Brain microvascular endothelial cell (primary cell): Measurements from ENCODE around the gene MAB21L2.
"Not testable (repeated sequence)": the region's sequence is repeated elsewhere in the genome, so short reads cannot be mapped to it uniquely, and the experiment has no call there.

Source experiments
- DNase-seq: peaks from one replicate; pipeline ENCODE4 v3.0.0-alpha.2; 2020
- H3K27ac ChIP-seq: fragments of 250-450 bp; sonication (Bioruptor Pico); 2 replicates; pipeline ENCODE4 v1.5.1; 2020; ENCODE audit warnings: mild to moderate bottlenecking, moderate library complexity
- H3K27me3 ChIP-seq: fragments of 250-450 bp; sonication (Bioruptor Pico); replicated peaks from 2 replicates; pipeline ENCODE4 v1.5.1; 2020; ENCODE audit warnings: mild to moderate bottlenecking
- H3K36me3 ChIP-seq: fragments of 250-450 bp; sonication (Bioruptor Pico); replicated peaks from 2 replicates; pipeline ENCODE4 v1.5.1; 2020; ENCODE audit warnings: mild to moderate bottlenecking
- H3K4me3 ChIP-seq: 2 replicates; pipeline ENCODE4 v1.5.1; 2011; ENCODE audit warnings: low read depth, mild to moderate bottlenecking, control low read depth, low read length, moderate library complexity
- CTCF ChIP-seq: IDR thresholded peaks from 2 replicates; pipeline ENCODE4 v1.5.1; 2011; ENCODE audit warnings: low read depth, mild to moderate bottlenecking, moderate library complexity, low read length, control low read depth, inconsistent platforms; ENCODE audit errors: missing control alignments
- in situ Hi-C: cut with HindIII; loops from 2 replicates; pipeline ENCODE4 v1.10.0; 2017; ENCODE audit warnings: low sequenced_read_pairs, low pct_ligation_motif_present

Gene MAB21L2

GRCh38 chr4:150541681-150542080 lies 40.3 kb upstream of the MAB21L2 start:
- DNase-seq: no peak
- no peaks in the 10 kb centered on the region for H3K36me3 ChIP-seq
- H3K4me3 ChIP-seq: no peak overlapping the region
- TF ChIP-seq CTCF: no peak
- H3K27me3 ChIP-seq: no peaks in the 10 kb centered on the region
- in situ Hi-C loops: no loop called here
- no peak overlapping the region for H3K27ac ChIP-seq

GRCh38 chr4:150543042-150543441 lies 38.9 kb upstream of the MAB21L2 start:
- Histone ChIP-seq H3K4me3 (no peak overlapping the region), H3K27me3 (no peaks in the 10 kb centered on the region), H3K36me3 (no peaks in the 10 kb centered on the region), H3K27ac (no peak overlapping the region)
- no peak for DNase-seq
- in situ Hi-C loops: no loop called here
- no peak for TF ChIP-seq CTCF

GRCh38 chr4:150546286-150546685 lies 35.7 kb upstream of the MAB21L2 start:
- H3K27me3 ChIP-seq: no peaks in the 10 kb centered on the region
- DNase-seq: no peak
- H3K36me3 ChIP-seq: no peaks in the 10 kb centered on the region
- no peak for TF ChIP-seq CTCF
- no peak overlapping the region for H3K4me3 ChIP-seq
- in situ Hi-C loops: no loop called here
- no peak overlapping the region for H3K27ac ChIP-seq

- no peaks in the 10 kb centered on the region for H3K36me3 ChIP-seq
- TF ChIP-seq CTCF: no peak
- no peak for DNase-seq
- no peak overlapping the region for H3K27ac ChIP-seq
- in situ Hi-C loops: no loop called here
- no peak overlapping the region for H3K4me3 ChIP-seq
- no peaks in the 10 kb centered on the region for H3K27me3 ChIP-seq
These were observed 34.7 kb upstream of the MAB21L2 start for GRCh38 chr4:150547154-150547838.

- H3K4me3 ChIP-seq, H3K27me3 ChIP-seq, H3K36me3 ChIP-seq, in situ Hi-C loops, H3K27ac ChIP-seq, DNase-seq: not testable (repeated sequence)
These were observed 24.1 kb upstream of the MAB21L2 start for GRCh38 chr4:150557811-150558210.

- DNase-seq: no peak
- H3K27me3 ChIP-seq: no peaks in the 10 kb centered on the region
- no peak overlapping the region for H3K27ac ChIP-seq
- in situ Hi-C loops: no loop called here
- TF ChIP-seq CTCF: no peak
- no peak overlapping the region for H3K4me3 ChIP-seq
- no peaks in the 10 kb centered on the region for H3K36me3 ChIP-seq
These were observed 20.7 kb upstream of the MAB21L2 start for GRCh38 chr4:150561143-150561737.
